Measurements from ENCODE around the gene DUSP22.

The DUSP22 gene

DNA sequence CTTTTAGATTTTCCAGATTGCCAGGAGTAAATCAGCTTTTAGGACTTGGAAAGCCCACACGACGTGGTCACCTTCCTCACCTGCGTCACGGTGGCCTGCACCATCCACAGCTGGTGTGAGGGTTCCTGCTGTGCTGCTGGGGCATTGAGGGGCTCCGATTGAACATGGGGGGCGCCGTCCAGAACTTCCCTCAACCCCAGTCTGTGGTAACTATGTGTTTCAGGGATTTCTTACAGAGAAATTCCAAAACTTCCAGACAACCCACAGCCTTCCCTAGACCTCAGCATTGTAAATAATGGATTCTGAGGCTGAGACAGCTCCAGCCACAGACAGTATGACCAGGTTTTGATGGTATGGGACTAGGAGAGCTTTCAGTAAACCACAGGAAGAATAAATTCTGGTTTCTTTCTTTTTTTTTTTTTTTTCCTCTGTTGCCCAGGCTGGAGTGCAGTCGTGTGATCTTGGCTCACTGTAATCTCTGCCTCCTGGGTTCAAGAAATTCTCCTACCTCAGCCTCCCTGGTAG lies 52.6 kb downstream of the DUSP22 start:
- Mint-ChIP-seq H3K9me3 (no peaks in the 10 kb centered on the region), H3K4me3 (no peak overlapping the region), H3K4me1 (peaks cover 18% of the 10 kb centered on the region), H3K27me3 (no peaks in the 10 kb centered on the region), H3K27ac (no peak overlapping the region), H3K36me3 (peaks cover 23% of the 10 kb centered on the region)
- CTCF ChIA-PET = no interaction called here
- no peak for DNase-seq

DNA sequence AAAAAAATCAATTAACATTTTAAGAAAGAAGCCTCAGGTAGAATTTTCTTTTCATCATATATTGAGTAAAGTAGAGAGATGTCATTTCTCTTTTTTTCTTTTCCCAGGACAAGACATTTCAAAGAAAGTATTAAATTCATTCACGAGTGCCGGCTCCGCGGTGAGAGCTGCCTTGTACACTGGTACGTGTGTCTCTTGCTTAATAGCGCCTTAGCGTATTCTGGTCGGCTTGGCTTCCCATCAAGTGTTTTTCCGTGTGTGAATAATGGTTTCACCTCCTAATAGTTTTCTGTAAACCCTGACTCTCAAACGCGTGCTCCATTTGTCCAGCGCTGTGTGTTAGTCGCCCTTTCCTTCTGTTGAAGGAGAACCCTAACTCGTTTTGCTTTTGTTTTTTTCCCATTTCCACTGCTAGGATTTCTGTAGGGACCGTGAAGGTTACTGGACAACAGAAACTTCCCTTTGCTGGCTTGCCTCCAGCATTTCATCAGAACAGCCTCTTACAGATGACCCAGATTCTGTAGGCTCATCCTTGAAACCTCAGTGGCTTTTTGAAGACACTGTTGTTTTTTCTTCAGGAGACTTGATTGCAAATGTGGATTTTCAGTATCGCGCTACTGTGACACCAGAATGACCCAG lies 53.6 kb downstream of the DUSP22 start:
- H3K27ac Mint-ChIP-seq = no peak overlapping the region
- CTCF ChIA-PET = no interaction called here
- no peaks in the 10 kb centered on the region for H3K9me3 Mint-ChIP-seq
- H3K27me3 Mint-ChIP-seq = no peaks in the 10 kb centered on the region
- peaks cover 9% of the 10 kb centered on the region for H3K4me1 Mint-ChIP-seq
- no peak overlapping the region for H3K4me3 Mint-ChIP-seq
- H3K36me3 Mint-ChIP-seq = peaks cover 24% of the 10 kb centered on the region
- DNase-seq = no peak

DNA sequence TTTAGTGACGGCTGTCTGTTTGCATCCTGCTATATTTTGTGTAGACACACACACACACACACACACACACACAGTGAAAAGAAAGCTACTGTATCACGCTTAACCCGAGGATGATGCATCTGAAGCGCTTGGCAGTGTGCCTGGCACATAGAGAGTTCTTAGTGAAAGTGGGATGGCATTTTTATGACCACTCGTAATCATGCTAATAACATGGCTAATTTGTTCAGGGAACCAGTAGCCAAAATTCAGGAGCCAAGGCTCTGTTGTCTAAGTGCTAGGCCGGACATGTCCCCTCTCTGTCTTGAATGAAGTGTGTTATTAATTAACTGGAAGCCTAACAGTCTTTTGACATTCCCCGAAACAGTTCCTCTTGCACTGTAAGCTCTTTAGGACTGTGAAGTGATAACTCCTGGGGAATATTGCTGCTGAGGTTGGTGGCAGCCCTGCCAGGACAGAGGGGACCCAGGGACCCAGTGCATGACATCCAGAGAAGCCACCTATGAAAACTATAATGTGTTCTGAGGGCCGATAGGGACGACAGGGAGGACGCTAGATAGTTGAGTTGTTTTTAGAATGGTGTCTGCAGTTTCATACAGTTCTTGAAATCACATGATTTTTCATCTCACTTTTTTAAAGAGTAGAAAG lies 54.2 kb downstream of the DUSP22 start:
- Mint-ChIP-seq H3K4me1 (peaks cover 6% of the 10 kb centered on the region), H3K27me3 (no peaks in the 10 kb centered on the region), H3K36me3 (peaks cover 22% of the 10 kb centered on the region), H3K9me3 (no peaks in the 10 kb centered on the region), H3K27ac (no peak overlapping the region), H3K4me3 (no peak overlapping the region)
- DNase-seq = no peak
- CTCF ChIA-PET = no interaction called here

DNA sequence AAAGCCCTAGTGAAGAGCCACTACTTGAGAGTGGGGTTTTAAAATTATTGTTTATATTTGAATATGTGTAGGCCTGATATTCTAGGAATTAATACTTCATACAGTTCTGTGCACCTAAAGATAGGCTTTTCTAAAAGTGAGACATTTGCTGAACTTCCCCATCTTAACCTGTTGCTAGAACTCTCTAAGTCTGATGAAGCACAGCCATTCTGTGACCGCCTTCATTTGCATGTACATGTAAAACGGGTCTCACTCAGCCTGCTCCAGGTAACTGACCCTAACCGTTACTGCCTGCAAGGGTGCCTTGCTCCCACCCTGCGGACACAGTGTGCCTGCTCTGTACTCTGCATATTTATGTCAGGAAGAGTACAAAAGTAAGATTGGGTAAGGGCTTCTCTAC lies 54.9 kb downstream of the DUSP22 start:
- peaks cover 19% of the 10 kb centered on the region for H3K36me3 Mint-ChIP-seq
- H3K27ac Mint-ChIP-seq = no peak overlapping the region

DNA sequence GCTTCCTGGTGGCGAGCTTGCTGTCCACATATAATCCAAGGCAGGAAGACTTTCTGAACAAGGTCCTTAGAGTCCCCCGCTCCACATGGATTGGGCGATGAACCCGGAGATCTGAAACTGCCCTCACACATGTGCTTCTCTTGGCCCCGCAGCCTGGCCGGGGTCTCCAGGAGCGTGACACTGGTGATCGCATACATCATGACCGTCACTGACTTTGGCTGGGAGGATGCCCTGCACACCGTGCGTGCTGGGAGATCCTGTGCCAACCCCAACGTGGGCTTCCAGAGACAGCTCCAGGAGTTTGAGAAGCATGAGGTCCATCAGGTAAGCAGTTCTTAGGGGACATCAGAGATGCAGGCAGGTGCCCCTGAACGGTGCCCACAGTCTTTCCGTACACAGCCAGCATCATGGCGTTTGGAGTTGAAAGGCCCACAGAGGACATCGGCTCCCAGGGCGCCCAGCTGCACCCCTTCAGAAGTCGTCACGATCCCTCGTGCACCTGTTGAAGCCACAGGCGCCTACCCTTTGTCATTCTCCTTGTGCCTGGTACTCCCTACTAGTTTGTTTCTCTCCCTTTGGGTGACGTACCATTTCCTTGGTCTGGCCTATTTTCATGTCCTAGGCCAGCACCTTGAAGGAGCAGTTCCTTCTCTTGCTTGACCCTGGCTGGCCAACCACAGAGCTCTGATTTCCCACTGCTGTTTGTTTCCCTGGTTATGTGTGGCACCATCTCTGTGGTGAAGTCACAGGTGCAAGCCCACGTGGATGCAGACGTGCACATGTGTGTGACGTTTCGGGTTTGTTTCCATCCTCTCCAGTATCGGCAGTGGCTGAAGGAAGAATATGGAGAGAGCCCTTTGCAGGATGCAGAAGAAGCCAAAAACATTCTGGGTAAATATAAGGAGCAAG lies 55.9 kb downstream of the DUSP22 start:
- peaks cover 2% of the 10 kb centered on the region for H3K4me1 Mint-ChIP-seq
- peaks cover 19% of the 10 kb centered on the region for H3K36me3 Mint-ChIP-seq
- DNase-seq = no peak
- CTCF ChIA-PET = no interaction called here
- no peak overlapping the region for H3K27ac Mint-ChIP-seq
- peaks cover 1% of the 10 kb centered on the region for H3K9me3 Mint-ChIP-seq
- no peaks in the 10 kb centered on the region for H3K27me3 Mint-ChIP-seq
- no peak overlapping the region for H3K4me3 Mint-ChIP-seq

More for the DNA sequence above, 54.9 kb downstream of the DUSP22 start:
- H3K4me3 Mint-ChIP-seq = no peak overlapping the region
- DNase-seq = no peak
- peaks cover 2% of the 10 kb centered on the region for H3K4me1 Mint-ChIP-seq
- H3K27me3 Mint-ChIP-seq = no peaks in the 10 kb centered on the region
- H3K9me3 Mint-ChIP-seq = peaks cover 1% of the 10 kb centered on the region
- CTCF ChIA-PET = no interaction called here

DNA sequence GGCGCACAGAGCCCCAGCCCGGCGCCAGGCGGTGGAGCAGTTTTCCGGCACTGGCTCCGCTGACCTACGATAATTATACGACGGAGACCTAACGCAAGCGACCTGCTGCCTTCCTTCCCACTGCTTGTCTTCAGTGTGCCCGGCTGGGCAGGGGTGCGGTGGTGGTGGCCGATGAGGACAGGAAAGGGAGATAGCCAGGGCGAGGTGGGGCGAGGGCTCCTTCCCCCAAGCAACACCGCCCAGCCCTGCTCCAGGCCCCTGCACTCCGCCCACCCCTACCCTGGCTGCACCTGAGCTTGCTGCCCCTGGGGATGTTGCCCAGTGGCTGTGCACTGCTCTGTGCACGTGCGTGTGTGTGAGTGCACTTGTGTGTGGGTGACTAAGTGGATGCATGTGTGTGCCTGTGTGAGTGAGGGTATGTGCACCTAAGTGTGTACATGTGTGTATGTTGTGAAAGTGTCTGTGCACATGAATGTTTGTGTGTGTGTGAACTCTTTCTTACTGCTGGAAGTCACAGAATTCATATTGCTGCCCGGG lies 56.6 kb downstream of the DUSP22 start:
- DNase-seq = no peak
- peaks cover 19% of the 10 kb centered on the region for H3K36me3 Mint-ChIP-seq
- H3K27me3 Mint-ChIP-seq = no peaks in the 10 kb centered on the region
- H3K27ac Mint-ChIP-seq = no peak overlapping the region
- CTCF ChIA-PET = no interaction called here
- peaks cover 2% of the 10 kb centered on the region for H3K4me1 Mint-ChIP-seq
- no peak overlapping the region for H3K4me3 Mint-ChIP-seq
- peaks cover 1% of the 10 kb centered on the region for H3K9me3 Mint-ChIP-seq

DNA sequence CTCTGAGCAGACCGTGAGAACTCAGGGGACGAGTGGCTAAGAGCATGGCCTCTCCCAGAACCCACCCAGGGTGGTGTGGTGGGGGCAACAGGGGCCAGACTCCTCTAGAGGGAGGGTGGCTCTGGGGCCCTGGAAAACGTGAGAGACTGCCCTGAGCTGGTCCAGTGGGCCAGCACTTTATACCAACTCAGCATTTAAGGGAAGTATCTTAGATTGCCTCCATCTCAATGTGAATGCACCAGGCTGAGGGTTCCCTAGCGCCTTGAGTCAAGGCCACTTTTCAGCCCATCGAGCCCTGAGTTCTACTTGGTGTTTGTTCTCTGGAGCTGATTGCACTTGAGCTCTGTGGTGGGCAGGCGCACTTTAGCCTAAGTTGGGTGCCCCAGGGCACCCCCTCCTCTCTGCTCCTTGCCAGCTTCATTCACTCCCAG lies 57.2 kb downstream of the DUSP22 start:
- DNase-seq = no peak
- Mint-ChIP-seq H3K36me3 (peaks cover 19% of the 10 kb centered on the region), H3K4me3 (no peak overlapping the region), H3K27ac (no peak overlapping the region), H3K4me1 (peaks cover 1% of the 10 kb centered on the region), H3K9me3 (peaks cover 1% of the 10 kb centered on the region), H3K27me3 (no peaks in the 10 kb centered on the region)
- CTCF ChIA-PET = interaction anchor here (0.9 kb wide), 1 partner anchor 63 kb away, joined by 3 read pairs; no protein-coding TSS in a partner anchor

DNA sequence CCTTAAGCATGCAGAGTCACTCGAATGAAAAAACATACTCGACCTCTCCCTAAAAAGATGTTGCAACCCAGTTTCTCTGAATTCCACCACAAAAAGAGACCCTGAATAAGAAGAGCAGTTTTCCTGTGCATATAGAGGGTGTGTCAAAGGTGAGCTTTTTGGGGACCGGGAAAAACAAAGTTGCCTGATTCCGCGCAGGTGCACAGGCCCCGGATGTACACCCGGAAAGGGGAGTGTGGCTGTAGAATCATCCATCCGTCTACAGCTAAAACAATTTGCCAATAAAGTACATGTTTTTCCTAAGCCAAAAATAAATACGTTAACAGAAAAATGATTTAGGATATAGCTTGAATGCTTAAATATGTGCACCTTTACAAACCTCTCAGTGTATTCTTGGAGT lies 58.1 kb downstream of the DUSP22 start:
- peaks cover 16% of the 10 kb centered on the region for H3K36me3 Mint-ChIP-seq
- H3K27me3 Mint-ChIP-seq = no peaks in the 10 kb centered on the region
- H3K27ac Mint-ChIP-seq = no peak overlapping the region
- H3K9me3 Mint-ChIP-seq = peaks cover 1% of the 10 kb centered on the region
- CTCF ChIA-PET = interaction anchor here (0.7 to 0.9 kb wide), 2 partner anchors 10 to 63 kb away, joined by 3 to 4 read pairs; no protein-coding TSS in a partner anchor
- no peaks in the 10 kb centered on the region for H3K4me1 Mint-ChIP-seq
- no peak for DNase-seq
- no peak overlapping the region for H3K4me3 Mint-ChIP-seq

DNA sequence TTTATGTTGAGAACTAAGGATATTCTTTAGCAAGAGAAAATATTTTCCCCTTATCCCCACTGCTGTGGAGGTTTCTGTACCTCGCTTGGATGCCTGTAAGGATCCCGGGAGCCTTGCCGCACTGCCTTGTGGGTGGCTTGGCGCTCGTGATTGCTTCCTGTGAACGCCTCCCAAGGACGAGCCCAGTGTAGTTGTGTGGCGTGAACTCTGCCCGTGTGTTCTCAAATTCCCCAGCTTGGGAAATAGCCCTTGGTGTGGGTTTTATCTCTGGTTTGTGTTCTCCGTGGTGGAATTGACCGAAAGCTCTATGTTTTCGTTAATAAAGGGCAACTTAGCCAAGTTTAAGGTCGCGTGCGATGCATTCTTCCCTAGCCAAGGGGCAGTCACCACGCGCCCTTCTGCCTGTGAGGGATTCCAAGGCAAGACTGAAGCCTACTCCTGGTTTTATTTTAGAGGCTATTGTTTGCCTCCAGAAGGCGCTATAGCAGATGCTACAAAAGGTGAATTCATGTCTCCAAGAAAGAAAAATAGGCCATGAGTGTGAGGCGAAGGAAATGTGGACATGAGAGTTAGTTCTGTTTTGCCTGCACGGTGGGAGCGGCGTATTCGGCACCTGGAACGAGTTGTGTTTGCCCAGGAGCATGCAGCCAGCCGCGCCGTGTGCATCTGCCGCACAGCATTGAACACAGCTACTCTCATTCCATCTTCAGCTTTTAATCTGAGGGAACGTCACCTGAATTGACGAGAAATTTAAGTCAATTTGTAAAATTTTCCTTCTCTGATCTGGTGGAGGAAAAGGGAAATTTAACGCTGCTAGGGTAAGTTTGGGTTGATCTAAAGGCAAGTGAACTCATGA lies 59.0 kb downstream of the DUSP22 start:
- H3K27me3 Mint-ChIP-seq = no peaks in the 10 kb centered on the region
- CTCF ChIA-PET = interaction anchor here (0.6 to 1.4 kb wide), 5 partner anchors 10 to 426 kb away, joined by 3 to 4 read pairs (median 3); no protein-coding TSS in a partner anchor
- no peaks in the 10 kb centered on the region for H3K4me1 Mint-ChIP-seq
- H3K9me3 Mint-ChIP-seq = peaks cover 1% of the 10 kb centered on the region
- no peak for DNase-seq
- peaks cover 16% of the 10 kb centered on the region for H3K36me3 Mint-ChIP-seq
- H3K27ac Mint-ChIP-seq = no peak overlapping the region
- no peak overlapping the region for H3K4me3 Mint-ChIP-seq

DNA sequence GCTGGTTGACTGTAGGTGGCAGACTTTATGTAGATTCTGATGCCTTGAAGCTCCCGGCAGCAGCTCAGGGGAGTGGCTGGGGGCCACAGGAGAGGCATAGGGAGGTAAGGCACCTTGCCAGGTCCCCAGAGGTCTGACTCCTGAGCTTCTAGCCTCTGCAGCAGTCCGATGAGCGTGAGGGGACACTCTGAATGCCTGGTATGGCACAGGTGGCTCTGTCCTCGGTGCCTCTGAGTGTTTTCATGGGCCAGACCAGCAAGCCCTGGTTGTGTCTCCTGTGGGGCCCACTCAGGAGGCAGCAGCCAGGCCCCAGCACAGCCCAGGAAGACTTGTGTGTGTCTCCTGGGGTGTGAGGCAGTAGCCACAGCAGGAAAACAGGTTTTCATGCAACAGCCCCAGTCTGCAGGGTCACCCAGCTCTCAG lies 59.6 kb downstream of the DUSP22 start:
- Mint-ChIP-seq H3K4me1 (no peaks in the 10 kb centered on the region), H3K36me3 (peaks cover 13% of the 10 kb centered on the region), H3K9me3 (peaks cover 1% of the 10 kb centered on the region), H3K4me3 (no peak overlapping the region), H3K27me3 (no peaks in the 10 kb centered on the region), H3K27ac (no peak overlapping the region)
- CTCF ChIA-PET = interaction anchor here (0.7 to 1.4 kb wide), 3 partner anchors 10 to 12 kb away, joined by 3 read pairs; no protein-coding TSS in a partner anchor
- no peak for DNase-seq

DNA sequence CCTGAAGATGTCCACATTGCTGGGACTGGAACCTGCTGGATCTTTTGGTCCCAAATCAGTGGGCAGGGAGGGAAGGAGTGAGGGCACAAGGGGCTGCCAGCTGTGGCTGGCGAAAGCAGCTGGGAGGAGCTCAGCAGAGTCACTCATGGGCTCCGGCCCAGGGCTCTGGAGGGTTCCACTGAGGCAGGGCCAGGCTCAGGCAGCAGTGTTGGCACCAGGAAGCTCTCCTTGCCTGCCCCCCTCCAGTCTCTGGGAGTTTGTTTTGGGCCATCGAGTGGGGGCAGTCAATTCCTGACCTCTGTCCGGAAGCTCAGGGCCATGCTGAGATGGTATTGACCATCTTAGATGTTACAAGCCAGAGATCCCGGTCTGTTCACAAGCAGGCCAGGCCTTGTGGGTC lies 60.2 kb downstream of the DUSP22 start:
- H3K4me1 Mint-ChIP-seq = no peaks in the 10 kb centered on the region
- no peak overlapping the region for H3K27ac Mint-ChIP-seq
- CTCF ChIA-PET = interaction anchor here (1.2 to 1.4 kb wide), 2 partner anchors 10 to 13 kb away, joined by 3 read pairs; no protein-coding TSS in a partner anchor
- H3K36me3 Mint-ChIP-seq = peaks cover 13% of the 10 kb centered on the region
- no peak overlapping the region for H3K4me3 Mint-ChIP-seq
- no peak for DNase-seq
- peaks cover 1% of the 10 kb centered on the region for H3K9me3 Mint-ChIP-seq
- no peaks in the 10 kb centered on the region for H3K27me3 Mint-ChIP-seq

DNA sequence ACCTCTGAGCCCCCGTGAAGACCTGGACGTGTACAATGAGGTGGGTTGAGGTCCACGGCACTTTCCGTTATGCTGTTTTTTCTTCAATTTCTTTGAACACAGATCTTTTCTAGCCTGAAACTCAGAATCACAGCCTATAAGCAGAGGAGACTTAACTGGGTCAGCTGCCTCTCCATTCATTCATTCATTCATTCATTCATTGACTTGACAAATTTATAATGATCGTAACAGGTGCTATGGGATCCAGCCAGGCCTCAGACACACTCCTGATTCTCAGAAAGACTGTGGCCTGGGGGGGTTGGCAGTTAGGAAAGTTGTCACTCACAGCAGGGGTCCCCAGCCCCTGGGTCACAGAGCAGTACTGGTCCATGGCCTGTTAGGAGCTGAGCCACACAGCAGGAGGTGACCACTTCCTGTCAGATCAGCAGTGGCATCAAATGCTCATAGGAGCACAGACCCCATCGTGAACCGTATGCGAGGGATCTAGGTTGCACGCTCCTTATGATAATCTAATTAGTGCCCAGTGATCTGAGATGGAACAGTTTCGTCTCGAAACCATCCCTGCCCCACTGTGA lies 60.7 kb downstream of the DUSP22 start:
- CTCF ChIA-PET = interaction anchor here (1.2 kb wide), 1 partner anchor 9 kb away, joined by 3 read pairs; no protein-coding TSS in a partner anchor
- peaks cover 10% of the 10 kb centered on the region for H3K36me3 Mint-ChIP-seq

More for the DNA sequence above, 60.7 kb downstream of the DUSP22 start:
- no peak overlapping the region for H3K27ac Mint-ChIP-seq
- no peak for DNase-seq
- H3K9me3 Mint-ChIP-seq = peaks cover 1% of the 10 kb centered on the region
- no peaks in the 10 kb centered on the region for H3K27me3 Mint-ChIP-seq
- H3K4me1 Mint-ChIP-seq = no peaks in the 10 kb centered on the region
- no peak overlapping the region for H3K4me3 Mint-ChIP-seq
